Measurements from ENCODE around the gene ALDOA.
"Not testable (repeated sequence)": the region's sequence is repeated elsewhere in the genome, so short reads cannot be mapped to it uniquely, and the experiment has no call there.

Gene ALDOA

GRCh38 chr16:30030011-30030685, 35.4 kb upstream of the ALDOA start:
- DNase-seq (ENCODE audit: low read depth) = no peak
- TF ChIP-seq, protein P1, sequence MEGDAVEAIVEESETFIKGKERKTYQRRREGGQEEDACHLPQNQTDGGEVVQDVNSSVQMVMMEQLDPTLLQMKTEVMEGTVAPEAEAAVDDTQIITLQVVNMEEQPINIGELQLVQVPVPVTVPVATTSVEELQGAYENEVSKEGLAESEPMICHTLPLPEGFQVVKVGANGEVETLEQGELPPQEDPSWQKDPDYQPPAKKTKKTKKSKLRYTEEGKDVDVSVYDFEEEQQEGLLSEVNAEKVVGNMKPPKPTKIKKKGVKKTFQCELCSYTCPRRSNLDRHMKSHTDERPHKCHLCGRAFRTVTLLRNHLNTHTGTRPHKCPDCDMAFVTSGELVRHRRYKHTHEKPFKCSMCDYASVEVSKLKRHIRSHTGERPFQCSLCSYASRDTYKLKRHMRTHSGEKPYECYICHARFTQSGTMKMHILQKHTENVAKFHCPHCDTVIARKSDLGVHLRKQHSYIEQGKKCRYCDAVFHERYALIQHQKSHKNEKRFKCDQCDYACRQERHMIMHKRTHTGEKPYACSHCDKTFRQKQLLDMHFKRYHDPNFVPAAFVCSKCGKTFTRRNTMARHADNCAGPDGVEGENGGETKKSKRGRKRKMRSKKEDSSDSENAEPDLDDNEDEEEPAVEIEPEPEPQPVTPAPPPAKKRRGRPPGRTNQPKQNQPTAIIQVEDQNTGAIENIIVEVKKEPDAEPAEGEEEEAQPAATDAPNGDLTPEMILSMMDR (conservative IDR thresholded peaks at IDR 0.05; ENCODE audit: control insufficient read depth, insufficient read depth, low read depth, low read length) = no peak
- no peak overlapping the region for H3K4me3 ChIP-seq (ENCODE audit: control insufficient read depth, low read depth, low read length)

- no peak within 1 kb of the TSS for H3K4me3 ChIP-seq (ENCODE audit: control insufficient read depth, low read depth, low read length)
- TF ChIP-seq, protein P1 (conservative IDR thresholded peaks at IDR 0.05; ENCODE audit: control insufficient read depth, insufficient read depth, low read depth, low read length) = no peak
- DNase-seq (ENCODE audit: low read depth) = no peak
These were observed 34.6 kb upstream of the ALDOA start, which contains the start of gene TLCD3B for GRCh38 chr16:30030841-30031413. Gene TLCD3B, minus strand, starts transcription at chr16:30031271. Its CDS starts 744 bp downstream, at chr16:30030527.

DNA sequence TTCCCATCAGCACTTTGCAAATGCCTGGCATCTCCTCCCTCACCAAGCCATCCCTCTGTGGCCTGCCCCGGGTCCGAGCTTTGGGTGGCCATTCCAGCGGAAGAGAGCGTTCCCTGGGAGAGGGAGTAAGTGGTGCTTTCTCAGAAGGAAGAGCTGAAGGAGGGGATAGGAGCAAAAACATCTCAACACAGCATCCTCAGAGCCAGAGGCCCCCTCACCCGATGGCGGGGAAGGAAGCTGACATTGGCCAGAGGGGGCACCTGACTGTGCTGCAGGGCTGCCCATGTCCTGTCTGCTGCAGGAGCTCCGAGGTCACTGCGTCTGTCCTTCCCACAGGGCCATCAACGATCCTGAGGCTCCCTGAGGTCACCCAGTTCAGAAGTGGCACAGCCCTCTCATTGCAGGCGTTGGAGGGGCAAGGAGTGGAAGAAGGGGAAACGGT, 34.1 kb upstream of the ALDOA start:
- no peak overlapping the region for H3K4me3 ChIP-seq (ENCODE audit: control insufficient read depth, low read depth, low read length)
- no peak for DNase-seq (ENCODE audit: low read depth)
- TF ChIP-seq, protein P1 (conservative IDR thresholded peaks at IDR 0.05; ENCODE audit: control insufficient read depth, insufficient read depth, low read depth, low read length) = no peak

- DNase-seq (ENCODE audit: low read depth) = peak; percentile 71
- H3K4me3 ChIP-seq (ENCODE audit: control insufficient read depth, low read depth, low read length) = no peak overlapping the region
- TF ChIP-seq, protein P1 (conservative IDR thresholded peaks at IDR 0.05; ENCODE audit: control insufficient read depth, insufficient read depth, low read depth, low read length) = peak; percentile 87
These were observed 33.3 kb upstream of the ALDOA start for GRCh38 chr16:30032083-30032819.

DNA sequence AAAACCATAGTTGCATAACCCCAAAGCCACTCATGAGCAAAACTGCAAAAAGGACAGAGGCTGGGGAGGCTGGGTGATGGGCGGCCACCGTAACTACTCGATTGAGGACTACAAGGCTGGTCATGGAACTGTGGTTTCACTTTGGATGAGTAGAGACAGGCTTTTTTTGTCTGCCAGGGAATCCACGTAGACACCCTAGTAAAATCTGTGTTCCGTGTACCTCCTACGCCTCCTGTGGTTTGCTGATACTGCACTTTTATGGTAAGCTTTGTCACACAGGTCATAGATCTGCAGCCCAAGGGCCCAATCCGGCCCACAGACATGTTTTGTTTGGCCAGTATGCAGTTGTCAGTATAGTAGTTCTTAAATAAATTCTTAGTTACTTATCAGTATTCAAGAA, 32.3 kb upstream of the ALDOA start:
- peak; percentile 39 for DNase-seq (ENCODE audit: low read depth)
- TF ChIP-seq, protein P1 (conservative IDR thresholded peaks at IDR 0.05; ENCODE audit: control insufficient read depth, insufficient read depth, low read depth, low read length) = no peak
- no peak overlapping the region for H3K4me3 ChIP-seq (ENCODE audit: control insufficient read depth, low read depth, low read length)

- DNase-seq (ENCODE audit: low read depth) = no peak
- TF ChIP-seq, protein P1 (conservative IDR thresholded peaks at IDR 0.05; ENCODE audit: control insufficient read depth, insufficient read depth, low read depth, low read length) = no peak
- no peak overlapping the region for H3K4me3 ChIP-seq (ENCODE audit: control insufficient read depth, low read depth, low read length)
These were observed 25.3 kb upstream of the ALDOA start for GRCh38 chr16:30040221-30040620.

GRCh38 chr16:30040690-30041089, 24.9 kb upstream of the ALDOA start:
- DNase-seq (ENCODE audit: low read depth); H3K4me3 ChIP-seq (ENCODE audit: control insufficient read depth, low read depth, low read length): not testable (repeated sequence)
